DND-41 (cell line): ENCODE data around the gene ITSN1.

Experiments
- EZH2 ChIP-seq: IDR thresholded peaks from 3 replicates; pipeline ENCODE4 v1.6.1; 2012; ENCODE audit warnings: borderline replicate concordance, low read depth, mild to moderate bottlenecking, moderate library complexity, low read length, inconsistent platforms; ENCODE audit not compliant: severe bottlenecking
- TF ChIP-seq, protein P1 (sequence below): IDR thresholded peaks from 2 replicates; pipeline ENCODE4 v1.5.1; 2012; ENCODE audit warnings: borderline replicate concordance, low read length, moderate library complexity, mild to moderate bottlenecking; ENCODE audit not compliant: poor library complexity, severe bottlenecking; ENCODE audit errors: extremely low read depth

- TF ChIP-seq, protein P1, sequence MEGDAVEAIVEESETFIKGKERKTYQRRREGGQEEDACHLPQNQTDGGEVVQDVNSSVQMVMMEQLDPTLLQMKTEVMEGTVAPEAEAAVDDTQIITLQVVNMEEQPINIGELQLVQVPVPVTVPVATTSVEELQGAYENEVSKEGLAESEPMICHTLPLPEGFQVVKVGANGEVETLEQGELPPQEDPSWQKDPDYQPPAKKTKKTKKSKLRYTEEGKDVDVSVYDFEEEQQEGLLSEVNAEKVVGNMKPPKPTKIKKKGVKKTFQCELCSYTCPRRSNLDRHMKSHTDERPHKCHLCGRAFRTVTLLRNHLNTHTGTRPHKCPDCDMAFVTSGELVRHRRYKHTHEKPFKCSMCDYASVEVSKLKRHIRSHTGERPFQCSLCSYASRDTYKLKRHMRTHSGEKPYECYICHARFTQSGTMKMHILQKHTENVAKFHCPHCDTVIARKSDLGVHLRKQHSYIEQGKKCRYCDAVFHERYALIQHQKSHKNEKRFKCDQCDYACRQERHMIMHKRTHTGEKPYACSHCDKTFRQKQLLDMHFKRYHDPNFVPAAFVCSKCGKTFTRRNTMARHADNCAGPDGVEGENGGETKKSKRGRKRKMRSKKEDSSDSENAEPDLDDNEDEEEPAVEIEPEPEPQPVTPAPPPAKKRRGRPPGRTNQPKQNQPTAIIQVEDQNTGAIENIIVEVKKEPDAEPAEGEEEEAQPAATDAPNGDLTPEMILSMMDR, result no peak
- no peak for TF ChIP-seq EZH2
Observed at GRCh38 chr21:33852485-33852884, 210.2 kb downstream of the ITSN1 start.
